Measurements from ENCODE around the gene CCNQ.

DNA sequence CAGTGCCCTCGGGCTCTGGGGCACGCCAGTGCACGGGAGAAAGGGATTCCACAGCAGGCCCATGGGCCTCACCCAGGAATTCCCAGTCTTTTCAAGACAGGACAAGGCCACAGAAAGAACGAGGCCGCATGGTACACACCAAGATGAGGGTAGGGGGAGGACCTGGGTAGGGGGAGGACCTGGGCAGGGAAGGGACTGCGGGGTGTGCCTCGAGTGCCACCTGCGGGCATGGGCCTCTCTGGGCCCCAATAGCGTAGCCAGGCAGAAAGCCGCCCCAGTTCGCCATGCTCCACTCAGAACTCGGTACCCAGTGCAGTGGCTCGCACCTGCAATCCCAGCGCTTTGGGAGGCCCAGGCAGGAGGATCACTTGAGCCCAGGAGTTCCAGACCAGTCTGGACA lies 34.1 kb upstream of the CCNQ start:
- TF ChIP-seq, protein P1, sequence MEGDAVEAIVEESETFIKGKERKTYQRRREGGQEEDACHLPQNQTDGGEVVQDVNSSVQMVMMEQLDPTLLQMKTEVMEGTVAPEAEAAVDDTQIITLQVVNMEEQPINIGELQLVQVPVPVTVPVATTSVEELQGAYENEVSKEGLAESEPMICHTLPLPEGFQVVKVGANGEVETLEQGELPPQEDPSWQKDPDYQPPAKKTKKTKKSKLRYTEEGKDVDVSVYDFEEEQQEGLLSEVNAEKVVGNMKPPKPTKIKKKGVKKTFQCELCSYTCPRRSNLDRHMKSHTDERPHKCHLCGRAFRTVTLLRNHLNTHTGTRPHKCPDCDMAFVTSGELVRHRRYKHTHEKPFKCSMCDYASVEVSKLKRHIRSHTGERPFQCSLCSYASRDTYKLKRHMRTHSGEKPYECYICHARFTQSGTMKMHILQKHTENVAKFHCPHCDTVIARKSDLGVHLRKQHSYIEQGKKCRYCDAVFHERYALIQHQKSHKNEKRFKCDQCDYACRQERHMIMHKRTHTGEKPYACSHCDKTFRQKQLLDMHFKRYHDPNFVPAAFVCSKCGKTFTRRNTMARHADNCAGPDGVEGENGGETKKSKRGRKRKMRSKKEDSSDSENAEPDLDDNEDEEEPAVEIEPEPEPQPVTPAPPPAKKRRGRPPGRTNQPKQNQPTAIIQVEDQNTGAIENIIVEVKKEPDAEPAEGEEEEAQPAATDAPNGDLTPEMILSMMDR (IDR thresholded peaks at IDR 0.05; ENCODE audit: insufficient read depth, low read length), result no peak
- no peak for TF ChIP-seq GABPA (IDR thresholded peaks at IDR 0.05; ENCODE audit: low read depth)
